Measurements from ENCODE around the gene ADAM33.

GRCh38 chr20:3629893-3630292, 51.9 kb downstream of the ADAM33 start:
- TF ChIP-seq FOXM1 (IDR thresholded peaks at IDR 0.05; ENCODE audit: borderline replicate concordance), result no peak
- no peak for TF ChIP-seq ARNT (IDR thresholded peaks at IDR 0.05)
- TF ChIP-seq SP1 (IDR thresholded peaks at IDR 0.05), result no peak
- TF ChIP-seq ZNF384 (IDR thresholded peaks at IDR 0.05), result no peak
- no peak for TF ChIP-seq BHLHE40 (IDR thresholded peaks at IDR 0.05; ENCODE audit: borderline replicate concordance)
- TF ChIP-seq SUZ12 (IDR thresholded peaks at IDR 0.05), result no peak
- no peak for TF ChIP-seq NFRKB (IDR thresholded peaks at IDR 0.05)
- TF ChIP-seq HDGF (IDR thresholded peaks at IDR 0.05; ENCODE audit: borderline replicate concordance), result no peak
- TF ChIP-seq FOXK2 (IDR thresholded peaks at IDR 0.05), result no peak
- TF ChIP-seq ELF4 (IDR thresholded peaks at IDR 0.05), result no peak
- no peak for TF ChIP-seq FOXA1 (IDR thresholded peaks at IDR 0.05)
- TF ChIP-seq PKNOX1 (IDR thresholded peaks at IDR 0.05), result no peak
- TF ChIP-seq TARDBP (IDR thresholded peaks at IDR 0.05), result no peak

Measured in HEK293T (cell line).